WTC11 (cell line): ENCODE data around the gene EDC4. TPM values are rescaled to one million over a fixed set of nuclear protein-coding genes. Genes with fewer than 3 reads are reported as not detected.

Experiments used
- ATF6 ChIP-seq: sonication (generic); formaldehyde crosslinking; IDR thresholded peaks from 2 replicates; pipeline ENCODE4 v1.8.1; 2023; ENCODE audit warnings: mild to moderate bottlenecking, missing genetic modification reagents
- CREM ChIP-seq: sonication (generic); formaldehyde crosslinking; IDR thresholded peaks from 2 replicates; pipeline ENCODE4 v1.8.1; 2022; ENCODE audit warnings: mild to moderate bottlenecking, missing genetic modification reagents, moderate library complexity
- ERG ChIP-seq: fragments of 250-450 bp; sonication (Bioruptor Pico); IDR thresholded peaks from 2 replicates; pipeline ENCODE4 v1.8.0; 2021; ENCODE audit warnings: mild to moderate bottlenecking
- ESRRA ChIP-seq: sonication (generic); formaldehyde crosslinking; IDR thresholded peaks from 2 replicates; pipeline ENCODE4 v1.8.1; 2022; ENCODE audit warnings: mild to moderate bottlenecking, missing genetic modification reagents, borderline replicate concordance
- FOXP1 ChIP-seq: sonication (generic); formaldehyde crosslinking; IDR thresholded peaks from 2 replicates; pipeline ENCODE4 v1.8.0; 2022; ENCODE audit warnings: missing genetic modification reagents, mild to moderate bottlenecking, moderate library complexity, borderline replicate concordance
- GABPB1 ChIP-seq: sonication (generic); formaldehyde crosslinking; IDR thresholded peaks from 2 replicates; pipeline ENCODE4 v1.8.1; 2023; ENCODE audit warnings: mild to moderate bottlenecking, missing genetic modification reagents
- GRHL2 ChIP-seq: fragments of 250-450 bp; sonication (Bioruptor Pico); IDR thresholded peaks from 2 replicates; pipeline ENCODE4 v1.8.0; 2022; ENCODE audit warnings: mild to moderate bottlenecking, moderate library complexity; ENCODE audit not compliant: insufficient replicate concordance, severe bottlenecking
- HMGA2 ChIP-seq: fragments of 250-450 bp; sonication (Bioruptor Pico); IDR thresholded peaks from 2 replicates; pipeline ENCODE4 v1.4.0; 2021; ENCODE audit warnings: mild to moderate bottlenecking, moderate library complexity
- HMGXB4 ChIP-seq: sonication (generic); formaldehyde crosslinking; IDR thresholded peaks from 2 replicates; pipeline ENCODE4 v1.8.1; 2023; ENCODE audit warnings: mild to moderate bottlenecking, moderate library complexity, missing genetic modification reagents
- MAX ChIP-seq: sonication (generic); formaldehyde crosslinking; IDR thresholded peaks from 2 replicates; pipeline ENCODE4 v1.8.0; 2022; ENCODE audit warnings: mild to moderate bottlenecking, missing genetic modification reagents
- MYBL2 ChIP-seq: sonication (generic); formaldehyde crosslinking; IDR thresholded peaks from 2 replicates; pipeline ENCODE4 v1.8.1; 2023; ENCODE audit warnings: mild to moderate bottlenecking, moderate library complexity, missing genetic modification reagents
- NFE2L1 ChIP-seq: sonication (generic); formaldehyde crosslinking; IDR thresholded peaks from 2 replicates; pipeline ENCODE4 v1.8.1; 2023; ENCODE audit warnings: missing genetic modification reagents
- NR3C1 ChIP-seq: sonication (generic); formaldehyde crosslinking; conservative IDR thresholded peaks from 2 replicates; pipeline ENCODE4 v1.8.1; 2023; ENCODE audit warnings: low read depth, mild to moderate bottlenecking, missing genetic modification reagents
- RELA ChIP-seq: sonication (generic); formaldehyde crosslinking; IDR thresholded peaks from 2 replicates; pipeline ENCODE4 v1.8.1; 2022; ENCODE audit warnings: missing genetic modification reagents, mild to moderate bottlenecking, borderline replicate concordance
- SMAD3 ChIP-seq: sonication (generic); formaldehyde crosslinking; IDR thresholded peaks from 2 replicates; pipeline ENCODE4 v1.8.0; 2022; ENCODE audit warnings: missing genetic modification reagents, mild to moderate bottlenecking, borderline replicate concordance
- SMAD4 ChIP-seq: sonication (generic); formaldehyde crosslinking; IDR thresholded peaks from 2 replicates; pipeline ENCODE4 v1.8.0; 2022; ENCODE audit warnings: mild to moderate bottlenecking, missing genetic modification reagents
- SP1 ChIP-seq: sonication (generic); formaldehyde crosslinking; conservative IDR thresholded peaks from 2 replicates; pipeline ENCODE4 v1.8.1; 2022; ENCODE audit warnings: missing genetic modification reagents
- TCF7 ChIP-seq: sonication (generic); formaldehyde crosslinking; IDR thresholded peaks from 2 replicates; pipeline ENCODE4 v1.8.0; 2022; ENCODE audit warnings: mild to moderate bottlenecking, low read depth, missing genetic modification reagents, moderate library complexity
- TEAD4 ChIP-seq: sonication (generic); formaldehyde crosslinking; IDR thresholded peaks from 2 replicates; pipeline ENCODE4 v1.8.0; 2022; ENCODE audit warnings: mild to moderate bottlenecking, missing genetic modification reagents
- TP53 ChIP-seq: sonication (generic); formaldehyde crosslinking; IDR thresholded peaks from 2 replicates; pipeline ENCODE4 v1.8.1; 2023; ENCODE audit warnings: mild to moderate bottlenecking, missing genetic modification reagents
- USF1 ChIP-seq: sonication (generic); formaldehyde crosslinking; IDR thresholded peaks from 2 replicates; pipeline ENCODE4 v1.8.0; 2022; ENCODE audit warnings: mild to moderate bottlenecking, missing genetic modification reagents
- ZNF138 ChIP-seq: sonication (generic); formaldehyde crosslinking; conservative IDR thresholded peaks from 2 replicates; pipeline ENCODE4 v1.8.1; 2022; ENCODE audit warnings: mild to moderate bottlenecking, moderate library complexity, missing genetic modification reagents
- ZNF263 ChIP-seq: sonication (generic); formaldehyde crosslinking; IDR thresholded peaks from 2 replicates; pipeline ENCODE4 v1.8.1; 2022; ENCODE audit warnings: low read depth, mild to moderate bottlenecking, moderate library complexity, missing genetic modification reagents
- ZNF423 ChIP-seq: fragments of 250-450 bp; sonication (Bioruptor Pico); IDR thresholded peaks from 2 replicates; pipeline ENCODE4 v2.1.2; 2022; ENCODE audit warnings: mild to moderate bottlenecking, moderate library complexity
- total RNA-seq: library from RNA; stranded (reverse); gene quantifications from 3 replicates; pipeline ENCODE4 v1.2.3, GENCODE V29; 2021

Gene EDC4
- total RNA-seq, 1 experiment from 2014 or later: 83.7 TPM

GRCh38 chr16:67846320-67847063 is 26.4 kb upstream of the EDC4 start, which contains the start of gene NUTF2 (continued):
- no peak for TF ChIP-seq ATF6 (CRISPR knock-in tag)
- TF ChIP-seq NFE2L1 (CRISPR knock-in tag): no peak
- TF ChIP-seq MAX: peak; percentile 89
- no peak for TF ChIP-seq ERG
- TF ChIP-seq ZNF138 (CRISPR knock-in tag): no peak
- TF ChIP-seq ZNF263: 0 out of 2 replicates have a peak, but pooled peaks have one; percentile 12
- TF ChIP-seq NR3C1 (CRISPR knock-in tag): no peak
- TF ChIP-seq TP53: no peak
- peak; percentile 79; the same call in 1 of the 2 replicates for TF ChIP-seq SMAD4 (CRISPR knock-in tag)
- TF ChIP-seq RELA (CRISPR knock-in tag): no peak
- no peak; the same call in 1 of the 2 replicates for TF ChIP-seq HMGXB4 (CRISPR knock-in tag)
- TF ChIP-seq CREM (CRISPR knock-in tag): peak; percentile 72; the same call in 1 of the 2 replicates
- peak; percentile 0; the same call in 1 of the 2 replicates for TF ChIP-seq FOXP1 (CRISPR knock-in tag)
- peak; percentile 60; the same call in 1 of the 2 replicates for TF ChIP-seq TEAD4
- TF ChIP-seq GRHL2 (CRISPR knock-in tag): no peak
- no peak for TF ChIP-seq ZNF423 (CRISPR knock-in tag)
- TF ChIP-seq HMGA2 (CRISPR knock-in tag): no peak
- 0 out of 2 replicates have a peak, but pooled peaks have one; percentile 21 for TF ChIP-seq ESRRA (CRISPR knock-in tag)
- TF ChIP-seq SP1 (CRISPR knock-in tag): peak; percentile 79
- TF ChIP-seq USF1 (CRISPR knock-in tag): 0 out of 2 replicates have a peak, but pooled peaks have one; percentile 46
- no peak for TF ChIP-seq TCF7 (CRISPR knock-in tag)
- TF ChIP-seq GABPB1 (CRISPR knock-in tag): peak; percentile 63; the same call in 1 of the 2 replicates
- no peak; the same call in 1 of the 2 replicates for TF ChIP-seq MYBL2
- no peak for TF ChIP-seq SMAD3 (CRISPR knock-in tag)
